Nephron progenitor cell (in vitro differentiated cells): Measurements from ENCODE around the gene TMEM271.

Source experiments
- DNase-seq: peaks from one replicate; pipeline ENCODE4 v3.0.0; 2021
- H3K27ac Mint-ChIP-seq: 2 replicates; pipeline ENCODE4 v1.8.0; 2021; ENCODE audit warnings: mild to moderate bottlenecking, moderate library complexity, mixed read lengths
- H3K27me3 Mint-ChIP-seq: 2 replicates; pipeline ENCODE4 v1.8.0; 2021; ENCODE audit warnings: mild to moderate bottlenecking, low read depth, mixed read lengths; ENCODE audit not compliant: poor library complexity
- H3K36me3 Mint-ChIP-seq: 2 replicates; pipeline ENCODE4 v1.8.0; 2021; ENCODE audit warnings: low read depth, mixed read lengths
- H3K4me1 Mint-ChIP-seq: 2 replicates; pipeline ENCODE4 v1.8.0; 2021; ENCODE audit warnings: mixed read lengths
- H3K4me3 Mint-ChIP-seq: 2 replicates; pipeline ENCODE4 v1.8.0; 2021; ENCODE audit warnings: mild to moderate bottlenecking, moderate library complexity, mixed read lengths
- H3K9me3 Mint-ChIP-seq: 2 replicates; pipeline ENCODE4 v1.8.0; 2021; ENCODE audit warnings: mild to moderate bottlenecking, moderate library complexity, mixed read lengths
- CTCF ChIP-seq: fragments of 200-600 bp; sonication (generic); IDR thresholded peaks from 2 replicates; pipeline ENCODE4 v1.5.0; 2021; ENCODE audit warnings: antibody characterized with exemption

The TMEM271 gene

GRCh38 chr4:610411-611261 is 34.5 kb upstream of the TMEM271 start:
- no peaks in the 10 kb centered on the region for H3K4me1 Mint-ChIP-seq
- DNase-seq, result no peak
- H3K36me3 Mint-ChIP-seq, result no peaks in the 10 kb centered on the region
- no peak overlapping the region for H3K4me3 Mint-ChIP-seq
- no peak for TF ChIP-seq CTCF
- H3K27ac Mint-ChIP-seq, result no peak overlapping the region
- H3K27me3 Mint-ChIP-seq, result peaks cover 63% of the 10 kb centered on the region
- no peaks in the 10 kb centered on the region for H3K9me3 Mint-ChIP-seq

GRCh38 chr4:609400-610050 is 33.4 kb upstream of the TMEM271 start:
- H3K27me3 Mint-ChIP-seq, result peaks cover 59% of the 10 kb centered on the region
- H3K9me3 Mint-ChIP-seq, result no peaks in the 10 kb centered on the region
- TF ChIP-seq CTCF, result no peak
- H3K27ac Mint-ChIP-seq, result no peak overlapping the region
- H3K4me3 Mint-ChIP-seq, result no peak overlapping the region
- H3K36me3 Mint-ChIP-seq, result no peaks in the 10 kb centered on the region
- DNase-seq, result no peak
- H3K4me1 Mint-ChIP-seq, result no peaks in the 10 kb centered on the region

DNA sequence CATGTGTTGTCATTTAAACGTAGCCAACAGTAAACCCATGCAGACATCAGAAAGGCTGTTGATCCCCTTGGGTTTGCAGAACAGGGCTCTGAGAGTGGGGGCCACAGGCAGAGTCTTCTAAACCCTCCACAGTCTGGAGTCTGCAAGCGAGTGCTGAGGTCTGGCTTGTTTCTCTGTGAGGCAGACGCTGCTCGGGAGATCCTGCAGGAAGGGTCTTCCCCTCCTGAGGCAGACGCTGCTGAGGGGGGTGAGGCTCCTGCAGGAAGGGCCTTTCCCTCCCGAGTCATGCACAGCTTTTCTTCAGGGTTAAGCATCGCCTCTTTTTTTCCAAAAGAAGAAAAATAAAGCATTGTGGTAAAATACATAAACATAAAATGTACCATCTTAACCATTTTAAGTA is 32.1 kb upstream of the TMEM271 start:
- Mint-ChIP-seq H3K27me3 (peaks cover 48% of the 10 kb centered on the region), H3K4me1 (no peaks in the 10 kb centered on the region), H3K36me3 (no peaks in the 10 kb centered on the region), H3K27ac (no peak overlapping the region), H3K9me3 (no peaks in the 10 kb centered on the region), H3K4me3 (no peak overlapping the region)
- no peak for TF ChIP-seq CTCF
- no peak for DNase-seq

GRCh38 chr4:605702-606425 is 29.8 kb upstream of the TMEM271 start:
- H3K9me3 Mint-ChIP-seq, result no peaks in the 10 kb centered on the region

GRCh38 chr4:604131-604530 is 28.0 kb upstream of the TMEM271 start:
- no peak for TF ChIP-seq CTCF
- no peak overlapping the region for H3K4me3 Mint-ChIP-seq
- no peaks in the 10 kb centered on the region for H3K9me3 Mint-ChIP-seq
- H3K4me1 Mint-ChIP-seq, result no peaks in the 10 kb centered on the region
- no peak for DNase-seq
- H3K36me3 Mint-ChIP-seq, result no peaks in the 10 kb centered on the region
- H3K27ac Mint-ChIP-seq, result no peak overlapping the region
- H3K27me3 Mint-ChIP-seq, result peaks cover 36% of the 10 kb centered on the region

More at GRCh38 chr4:605702-606425, 29.8 kb upstream of the TMEM271 start:
- no peak overlapping the region for H3K27ac Mint-ChIP-seq
- no peaks in the 10 kb centered on the region for H3K36me3 Mint-ChIP-seq
- TF ChIP-seq CTCF, result no peak
- H3K27me3 Mint-ChIP-seq, result peaks cover 40% of the 10 kb centered on the region
- no peak for DNase-seq
- no peaks in the 10 kb centered on the region for H3K4me1 Mint-ChIP-seq
- H3K4me3 Mint-ChIP-seq, result no peak overlapping the region
